Measurements from ENCODE around the gene EHF. TPM values are rescaled to one million over a fixed set of nuclear protein-coding genes. Genes with fewer than 3 reads are reported as not detected.
A peak's percentile ranks its signal among the peaks of the same experiment; 100 is the strongest.

EHF gene
- total and polyA plus RNA-seq, 2 of the 13 experiments (the other 11 are each of a cell fraction or from before 2014, with no cell fraction given), result 0.04 to 0.46 TPM

DNA sequence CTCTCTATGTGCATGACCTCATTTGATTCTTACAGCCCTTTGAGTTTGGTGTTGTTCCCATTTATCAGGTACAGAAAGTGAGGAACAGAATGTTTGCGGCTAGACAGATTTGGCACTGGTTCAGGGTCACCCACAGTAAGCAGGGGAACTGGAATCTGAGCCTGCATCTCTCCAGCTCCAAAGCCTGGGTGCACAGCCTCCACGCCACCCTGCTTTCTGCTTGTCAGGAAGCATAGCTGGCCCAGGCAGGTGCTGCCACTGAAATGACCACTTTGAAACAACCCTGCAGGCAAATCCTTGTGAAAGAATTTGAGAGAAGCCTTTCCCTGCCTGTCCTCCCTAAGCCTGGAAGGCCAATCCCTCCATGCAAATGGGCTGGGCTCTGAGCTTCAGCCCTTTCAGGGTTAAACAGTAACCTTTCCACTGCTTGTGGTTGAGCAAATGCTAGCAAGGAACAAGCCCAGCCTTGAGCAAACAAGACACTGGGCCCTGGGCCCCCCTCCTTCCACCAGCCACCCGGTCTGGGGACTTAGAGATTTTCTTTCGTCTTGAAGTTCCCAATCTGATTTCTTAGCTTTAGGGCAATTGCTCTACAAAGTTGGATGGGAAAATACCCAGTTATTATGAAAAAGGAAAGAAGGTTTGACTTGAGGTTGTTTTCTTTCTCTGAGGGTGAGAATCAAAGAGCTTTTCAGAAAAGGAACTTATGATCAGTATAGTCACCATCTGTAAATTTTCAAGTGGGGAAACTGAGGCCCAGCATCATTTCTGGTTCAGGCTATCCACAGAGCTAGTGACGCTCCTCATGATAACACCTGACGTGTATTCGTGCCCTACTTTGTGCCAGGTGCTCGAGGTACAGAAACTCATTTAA lies 19.4 kb downstream of the EHF start (continued):
- TF ChIP-seq, protein P1, sequence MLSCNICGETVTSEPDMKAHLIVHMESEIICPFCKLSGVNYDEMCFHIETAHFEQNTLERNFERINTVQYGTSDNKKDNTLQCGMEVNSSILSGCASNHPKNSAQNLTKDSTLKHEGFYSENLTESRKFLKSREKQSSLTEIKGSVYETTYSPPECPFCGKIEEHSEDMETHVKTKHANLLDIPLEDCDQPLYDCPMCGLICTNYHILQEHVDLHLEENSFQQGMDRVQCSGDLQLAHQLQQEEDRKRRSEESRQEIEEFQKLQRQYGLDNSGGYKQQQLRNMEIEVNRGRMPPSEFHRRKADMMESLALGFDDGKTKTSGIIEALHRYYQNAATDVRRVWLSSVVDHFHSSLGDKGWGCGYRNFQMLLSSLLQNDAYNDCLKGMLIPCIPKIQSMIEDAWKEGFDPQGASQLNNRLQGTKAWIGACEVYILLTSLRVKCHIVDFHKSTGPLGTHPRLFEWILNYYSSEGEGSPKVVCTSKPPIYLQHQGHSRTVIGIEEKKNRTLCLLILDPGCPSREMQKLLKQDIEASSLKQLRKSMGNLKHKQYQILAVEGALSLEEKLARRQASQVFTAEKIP (CRISPR knock-in tag; IDR thresholded peaks at IDR 0.05; ENCODE audit: borderline replicate concordance), result no peak
- no peak for TF ChIP-seq HNRNPH1 (optimal IDR thresholded peaks at IDR 0.05; ENCODE audit: low read depth, low read length)
- no peak for TF ChIP-seq ZNF354B (CRISPR knock-in tag; IDR thresholded peaks at IDR 0.05)
- peak; percentile 62; the same call in 1 of the 2 replicates for TF ChIP-seq HMG20A (CRISPR knock-in tag; IDR thresholded peaks at IDR 0.05; ENCODE audit: borderline replicate concordance)
- no peak for TF ChIP-seq ARHGAP35 (CRISPR knock-in tag; IDR thresholded peaks at IDR 0.05; ENCODE audit: borderline replicate concordance)
- TF ChIP-seq NR2C2 (CRISPR knock-in tag; IDR thresholded peaks at IDR 0.05; ENCODE audit: borderline replicate concordance), result 0 out of 2 replicates have a peak, but pooled peaks have one; percentile 16
- no peak for TF ChIP-seq MAFG (CRISPR knock-in tag; IDR thresholded peaks at IDR 0.05)
- TF ChIP-seq SNAPC2 (CRISPR knock-in tag; IDR thresholded peaks at IDR 0.05), result no peak
- TF ChIP-seq MAFK (conservative IDR thresholded peaks at IDR 0.05 in 1 of 2, IDR thresholded peaks at IDR 0.05 in 1 of 2; ENCODE audit: low read length in 2 of 2), result no peak
- TF ChIP-seq DRAP1 (CRISPR knock-in tag; IDR thresholded peaks at IDR 0.05), result no peak
- no peak for TF ChIP-seq RBM22 (optimal IDR thresholded peaks at IDR 0.05; ENCODE audit: low read length)
- no peak for TF ChIP-seq SNAI1 (CRISPR knock-in tag; IDR thresholded peaks at IDR 0.05; ENCODE audit: borderline replicate concordance)
- TF ChIP-seq TOE1 (CRISPR knock-in tag; IDR thresholded peaks at IDR 0.05), result no peak
- TF ChIP-seq SALL2 (CRISPR knock-in tag; IDR thresholded peaks at IDR 0.05), result no peak
- TF ChIP-seq ZNF205 (CRISPR knock-in tag; IDR thresholded peaks at IDR 0.05), result 0 out of 2 replicates have a peak, but pooled peaks have one; percentile 17
- no peak for TF ChIP-seq REXO4 (CRISPR knock-in tag; IDR thresholded peaks at IDR 0.05; ENCODE audit: borderline replicate concordance)
- no peak for TF ChIP-seq DMAP1 (CRISPR knock-in tag; IDR thresholded peaks at IDR 0.05)
- TF ChIP-seq ZNF138 (CRISPR knock-in tag; IDR thresholded peaks at IDR 0.05; ENCODE audit: low read depth), result no peak
- no peak for TF ChIP-seq NAIF1 (CRISPR knock-in tag; IDR thresholded peaks at IDR 0.05; ENCODE audit: borderline replicate concordance)
- TF ChIP-seq KIAA2018 (CRISPR knock-in tag; IDR thresholded peaks at IDR 0.05; ENCODE audit: borderline replicate concordance), result no peak

Data from HepG2 (cell line).